AG08395 (cell line): ENCODE results near the gene THAP7.

Experiments
- DNase-seq: peaks from one replicate; pipeline ENCODE4 v3.0.0; 2012; ENCODE audit warnings: mixed read lengths, low spot score

THAP7 gene

GRCh38 chr22:21030621-21031544 lies 29.0 kb upstream of the THAP7 start:
- DNase-seq = no peak

GRCh38 chr22:21030032-21030431 lies 28.1 kb upstream of the THAP7 start:
- DNase-seq = no peak

- DNase-seq = no peak
Observed at GRCh38 chr22:21029486-21030025, 27.6 kb upstream of the THAP7 start.

GRCh38 chr22:21028277-21029251 lies 26.6 kb upstream of the THAP7 start:
- no peak for DNase-seq

GRCh38 chr22:21026783-21027692 lies 25.1 kb upstream of the THAP7 start:
- peak; percentile 76 for DNase-seq

- no peak for DNase-seq
Observed at GRCh38 chr22:21025763-21026755, 24.1 kb upstream of the THAP7 start.

GRCh38 chr22:21025266-21025665 lies 23.3 kb upstream of the THAP7 start:
- no peak for DNase-seq

GRCh38 chr22:21022955-21023614 lies 21.2 kb upstream of the THAP7 start:
- DNase-seq = no peak

- no peak for DNase-seq
Observed at GRCh38 chr22:21022507-21022906, 20.6 kb upstream of the THAP7 start.

GRCh38 chr22:21020802-21021429 lies 19.0 kb upstream of the THAP7 start:
- peak; percentile 38 for DNase-seq

GRCh38 chr22:21018314-21018713 lies 16.4 kb upstream of the THAP7 start:
- no peak for DNase-seq

- DNase-seq = no peak
Observed at GRCh38 chr22:21016644-21017420, 14.9 kb upstream of the THAP7 start.

GRCh38 chr22:21015466-21016006 lies 13.6 kb upstream of the THAP7 start:
- DNase-seq = no peak

GRCh38 chr22:21014726-21015465 lies 13.0 kb upstream of the THAP7 start, which contains the start of gene P2RX6:
Gene P2RX6, plus strand, starts transcription at chr22:21015165. Its CDS starts 10 bp downstream, at chr22:21015175.
- DNase-seq = peak; percentile 40

GRCh38 chr22:21014202-21014725 lies 12.3 kb upstream of the THAP7 start:
- DNase-seq = peak; percentile 98

GRCh38 chr22:21013657-21014201 lies 11.8 kb upstream of the THAP7 start:
- no peak for DNase-seq
